ENCODE results near the gene PIK3C2B. TPM values are rescaled to one million over a fixed set of nuclear protein-coding genes. Genes with fewer than 3 reads are reported as not detected.

Gene PIK3C2B
- total RNA-seq, 1 experiment from 2014 or later: 24.7 TPM

GRCh38 chr1:204495078-204495753 is 611 bp upstream of the PIK3C2B start:
- no peak for DNase-seq

GRCh38 chr1:204493984-204494280 is 673 bp downstream of the PIK3C2B start:
- CTCF ChIA-PET: interaction anchor here (0.7 to 3.7 kb wide), 15 partner anchors 9 to 313 kb away, joined by 3 to 52 read pairs (median 6); partner anchors contain the start of gene MDM4
- Mint-ChIP-seq H3K4me3 (ENCODE audit: unreplicated experiment) (peak overlapping the region; percentile 92), H3K9me3 (ENCODE audit: unreplicated experiment) (no peaks in the 10 kb centered on the region), H3K27ac (ENCODE audit: unreplicated experiment) (peak overlapping the region; percentile 94), H3K27me3 (ENCODE audit: insufficient read depth, unreplicated experiment) (no peaks in the 10 kb centered on the region), H3K36me3 (ENCODE audit: insufficient read depth, unreplicated experiment) (peaks cover 20% of the 10 kb centered on the region), H3K4me1 (ENCODE audit: low read depth, unreplicated experiment) (peaks cover 21% of the 10 kb centered on the region)
- Histone ChIP-seq H3K9me3 (no peaks in the 10 kb centered on the region), H3K4me3 (ENCODE audit: low read depth, low read length) (peak overlapping the region; percentile 98), H3K4me1 (peaks cover 14% of the 10 kb centered on the region), H3K36me3 (ENCODE audit: control insufficient read depth, insufficient read depth, low read length) (peaks cover 1% of the 10 kb centered on the region), H3K27me3 (replicated peaks; ENCODE audit: control insufficient read depth, insufficient read depth, low read length) (no peaks in the 10 kb centered on the region)
- intact Hi-C loops (cut with micrococcal nuclease; ENCODE audit: unreplicated experiment): loop anchor here (1.0 to 2.0 kb wide), 4 partner anchors 12 to 63 kb away; no protein-coding TSS in a partner anchor
- peak; percentile 89 to 94 for DNase-seq
- POLR2A ChIA-PET: interaction anchor here (0.9 to 2.4 kb wide), 7 partner anchors 9 to 47 kb away, joined by 3 to 19 read pairs (median 4); partner anchors contain the start of gene MDM4
- BruUV-seq (replicated peaks): no TSS peak
- TF ChIP-seq CTCF (IDR thresholded peaks at IDR 0.05; ENCODE audit: insufficient read depth in 1 of 2, low read depth in 1 of 2, low read length in 1 of 2, severe bottlenecking in 1 of 2, unreplicated experiment in 1 of 2): no peak

More at GRCh38 chr1:204495078-204495753, 611 bp upstream of the PIK3C2B start:
- Mint-ChIP-seq H3K4me1 (ENCODE audit: low read depth, unreplicated experiment) (peaks cover 21% of the 10 kb centered on the region), H3K4me3 (ENCODE audit: unreplicated experiment) (peak overlapping the region; percentile 92), H3K27ac (ENCODE audit: unreplicated experiment) (peak overlapping the region; percentile 94), H3K36me3 (ENCODE audit: insufficient read depth, unreplicated experiment) (peaks cover 16% of the 10 kb centered on the region), H3K27me3 (ENCODE audit: insufficient read depth, unreplicated experiment) (no peaks in the 10 kb centered on the region), H3K9me3 (ENCODE audit: unreplicated experiment) (no peaks in the 10 kb centered on the region)
- H3K4me3 ChIP-seq (ENCODE audit: low read depth, low read length): peak overlapping the region; percentile 98
- POLR2A ChIA-PET: interaction anchor here (0.5 to 2.4 kb wide), 7 partner anchors 11 to 276 kb away, joined by 3 to 19 read pairs (median 4); partner anchors contain the start of gene MDM4
- TF ChIP-seq CTCF (IDR thresholded peaks at IDR 0.05; ENCODE audit: insufficient read depth in 1 of 2, low read depth in 1 of 2, low read length in 1 of 2, severe bottlenecking in 1 of 2, unreplicated experiment in 1 of 2): no peak
- peaks cover 14% of the 10 kb centered on the region for H3K4me1 ChIP-seq
- H3K36me3 ChIP-seq (ENCODE audit: control insufficient read depth, insufficient read depth, low read length): peaks cover 1% of the 10 kb centered on the region
- CTCF ChIA-PET: interaction anchor here (1.3 to 3.7 kb wide), 12 partner anchors 8 to 312 kb away, joined by 4 to 52 read pairs (median 12); partner anchors contain the start of gene MDM4
- intact Hi-C loops (cut with micrococcal nuclease; ENCODE audit: unreplicated experiment): loop anchor here (2.0 kb wide), 2 partner anchors 14 to 48 kb away; no protein-coding TSS in a partner anchor
- BruUV-seq (replicated peaks): TSS peak; percentile 73
- H3K9me3 ChIP-seq: no peaks in the 10 kb centered on the region
- H3K27me3 ChIP-seq (replicated peaks; ENCODE audit: control insufficient read depth, insufficient read depth, low read length): no peaks in the 10 kb centered on the region

GRCh38 chr1:204493145-204493983 is 1.2 kb downstream of the PIK3C2B start:
- H3K9me3 Mint-ChIP-seq (ENCODE audit: unreplicated experiment): no peaks in the 10 kb centered on the region
- H3K27me3 ChIP-seq (replicated peaks; ENCODE audit: control insufficient read depth, insufficient read depth, low read length): no peaks in the 10 kb centered on the region
- ChIA-PET CTCF (interaction anchor here (0.7 to 3.7 kb wide), 15 partner anchors 10 to 314 kb away, joined by 3 to 52 read pairs (median 6); partner anchors contain the start of gene MDM4), POLR2A (interaction anchor here (0.6 to 2.4 kb wide), 10 partner anchors 8 to 1960 kb away, joined by 3 to 19 read pairs (median 4); partner anchors contain the start of gene MDM4)
- peak in 1 of 2 experiments; percentile 81 for DNase-seq
- no peaks in the 10 kb centered on the region for H3K9me3 ChIP-seq
- peak overlapping the region; percentile 98 for H3K4me3 ChIP-seq (ENCODE audit: low read depth, low read length)
- peaks cover 21% of the 10 kb centered on the region for H3K4me1 Mint-ChIP-seq (ENCODE audit: low read depth, unreplicated experiment)
- peaks cover 20% of the 10 kb centered on the region for H3K36me3 Mint-ChIP-seq (ENCODE audit: insufficient read depth, unreplicated experiment)
- intact Hi-C loops (cut with micrococcal nuclease; ENCODE audit: unreplicated experiment): no loop called here
- H3K27me3 Mint-ChIP-seq (ENCODE audit: insufficient read depth, unreplicated experiment): no peaks in the 10 kb centered on the region
- H3K4me1 ChIP-seq: peaks cover 14% of the 10 kb centered on the region
- TSS peak; percentile 51 for BruUV-seq (replicated peaks)
- peaks cover 1% of the 10 kb centered on the region for H3K36me3 ChIP-seq (ENCODE audit: control insufficient read depth, insufficient read depth, low read length)
- no peak for TF ChIP-seq CTCF (IDR thresholded peaks at IDR 0.05; ENCODE audit: insufficient read depth in 1 of 2, low read depth in 1 of 2, low read length in 1 of 2, severe bottlenecking in 1 of 2, unreplicated experiment in 1 of 2)
- H3K4me3 Mint-ChIP-seq (ENCODE audit: unreplicated experiment): peak overlapping the region; percentile 92
- peak overlapping the region; percentile 94 for H3K27ac Mint-ChIP-seq (ENCODE audit: unreplicated experiment)
